Suppressor macrophage treated with lipopolysaccharide for 1 hour (primary cell): Measurements from ENCODE around the gene GRIK5.

Experiments used
- DNase-seq, 3 donors: peaks; one replicate each; pipeline ENCODE4 v3.0.0-alpha.2; 2020 to 2022

The GRIK5 gene

GRCh38 chr19:42075616-42076379 lies 5.8 kb upstream of the GRIK5 start, which contains the start of gene ZNF574:
TSS of gene ZNF574 (plus strand) at chr19:42076166. CDS start at chr19:42078607, 2,441 bp downstream.
- DNase-seq: peak; percentile 99 to 100 (median 100)

DNA sequence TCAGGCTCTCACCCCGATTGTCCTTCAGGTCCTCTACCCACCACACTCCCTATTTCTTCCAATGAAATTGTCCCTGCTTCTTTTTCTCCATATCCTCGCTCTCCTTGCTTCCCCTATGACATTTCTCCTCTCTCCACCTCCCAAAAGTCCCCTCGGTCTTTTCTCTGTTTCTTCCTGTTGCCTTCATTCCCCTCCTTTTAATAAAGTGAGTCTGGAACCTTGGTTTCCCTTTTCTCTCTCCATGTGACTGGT lies 5.3 kb upstream of the GRIK5 start:
- no peak for DNase-seq

- peak in 1 of 3 donors; percentile 61 for DNase-seq
Observed at GRCh38 chr19:42074513-42075363, 4.7 kb upstream of the GRIK5 start.

DNA sequence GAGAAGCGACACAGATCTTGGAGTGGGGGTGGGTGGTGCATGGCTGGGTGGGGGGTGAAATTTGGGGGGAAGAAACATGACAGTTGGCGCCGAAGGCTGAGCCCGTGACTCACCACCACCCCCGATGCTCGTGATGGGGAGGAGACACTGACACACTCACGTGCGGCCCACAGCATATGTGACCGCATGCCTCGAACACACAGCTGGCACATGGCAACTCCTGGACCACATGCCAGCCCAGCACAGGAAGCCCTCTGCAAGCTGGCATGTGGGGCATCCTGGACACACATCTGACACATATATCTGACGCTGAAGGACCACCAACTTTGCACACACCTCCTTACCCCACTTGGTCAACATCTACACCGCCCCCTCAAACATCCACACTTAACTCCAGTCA lies 1.2 kb upstream of the GRIK5 start:
- DNase-seq: no peak

DNA sequence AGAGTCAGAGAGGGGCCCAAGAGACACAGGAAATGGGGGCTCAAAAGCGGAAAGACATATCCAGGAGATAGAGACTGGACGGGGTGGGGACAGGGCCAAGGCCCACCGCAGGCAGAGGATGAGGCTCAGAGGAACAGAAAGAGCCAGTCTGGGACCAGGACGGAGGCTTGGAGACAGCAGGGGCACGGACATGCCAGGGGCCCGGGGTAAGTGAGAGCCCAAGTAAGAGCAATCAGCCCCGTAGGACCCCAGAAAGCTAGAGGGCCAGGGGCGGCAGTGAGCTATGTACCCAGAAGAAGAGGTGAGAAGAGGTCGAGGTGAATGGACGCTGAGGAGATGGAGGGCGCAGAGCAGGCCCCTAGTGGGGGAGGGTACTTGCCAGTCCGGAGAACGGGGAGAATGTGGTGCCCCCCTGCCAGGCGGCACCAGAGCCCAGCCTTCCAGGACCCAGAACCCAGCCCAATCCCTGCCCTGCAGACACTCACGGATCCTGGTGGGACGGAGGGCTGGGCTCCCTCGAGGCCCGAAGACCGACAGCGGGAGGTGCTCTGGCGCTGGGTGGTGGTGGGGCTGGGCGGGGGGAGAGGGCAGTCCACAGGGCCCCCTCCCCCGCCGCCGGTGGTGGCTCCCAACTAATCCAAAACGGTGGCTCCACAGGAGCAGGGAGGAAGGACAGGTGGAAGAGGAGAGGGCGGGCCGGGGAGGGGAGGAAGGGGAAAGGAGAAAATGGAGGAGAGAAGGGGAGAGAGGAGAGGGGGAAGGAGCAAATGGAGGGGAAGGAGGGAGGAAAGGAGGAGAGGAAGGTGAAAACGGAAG lies 1.0 kb downstream of the GRIK5 start:
- DNase-seq: no peak

DNA sequence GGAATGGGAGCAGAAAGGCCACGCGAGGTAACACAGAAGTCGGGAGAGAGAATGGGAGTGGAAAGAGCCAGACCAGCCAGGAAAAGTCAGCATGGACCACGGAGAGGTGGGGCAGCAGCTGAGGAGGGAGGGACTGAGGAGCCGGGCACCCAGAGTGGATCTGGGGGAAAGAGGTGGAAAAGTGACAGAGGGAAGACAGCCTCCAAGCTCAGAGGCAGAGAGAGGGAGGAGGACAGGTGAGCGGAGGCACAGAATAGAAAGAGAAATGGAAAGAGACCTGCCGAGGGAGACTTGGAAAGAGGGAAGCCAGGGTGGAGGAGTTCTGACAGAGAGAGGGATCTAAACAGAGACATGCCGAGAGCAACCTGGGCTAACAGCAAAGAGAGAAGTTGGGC lies 1.6 kb downstream of the GRIK5 start:
- no peak for DNase-seq

- DNase-seq: no peak
Observed at GRCh38 chr19:42067315-42067888, 2.6 kb downstream of the GRIK5 start.

- DNase-seq: peak in 1 of 3 donors; percentile 33
Observed at GRCh38 chr19:42066075-42066754, 3.8 kb downstream of the GRIK5 start.

GRCh38 chr19:42065511-42065910 lies 4.5 kb downstream of the GRIK5 start:
- no peak for DNase-seq

- no peak for DNase-seq
Observed at GRCh38 chr19:42065051-42065450, 5.0 kb downstream of the GRIK5 start.

GRCh38 chr19:42064432-42064831 lies 5.6 kb downstream of the GRIK5 start:
- DNase-seq: no peak

DNA sequence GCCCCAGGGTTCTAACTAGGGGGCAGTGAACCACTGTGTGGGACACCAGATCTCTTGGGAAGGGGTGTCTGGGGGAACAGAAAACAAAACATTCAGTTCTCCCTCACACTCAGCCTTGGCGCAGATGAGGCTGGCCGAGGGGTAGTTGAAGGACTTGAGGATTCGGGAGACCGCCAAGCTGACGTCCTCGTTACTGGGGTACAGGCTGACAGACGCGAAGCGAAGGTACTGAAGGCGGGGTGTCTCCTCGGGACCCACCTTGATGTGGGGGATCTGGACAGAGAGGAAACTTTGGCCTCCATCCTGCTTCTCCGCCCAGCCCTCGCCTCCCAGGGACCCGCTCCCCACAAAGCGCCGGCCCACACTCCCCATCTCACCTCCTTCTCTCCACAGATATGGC lies 7.6 kb downstream of the GRIK5 start:
- DNase-seq: no peak

- DNase-seq: no peak
Observed at GRCh38 chr19:42060117-42060516, 9.9 kb downstream of the GRIK5 start.

GRCh38 chr19:42059196-42059595 lies 10.8 kb downstream of the GRIK5 start:
- no peak for DNase-seq

DNA sequence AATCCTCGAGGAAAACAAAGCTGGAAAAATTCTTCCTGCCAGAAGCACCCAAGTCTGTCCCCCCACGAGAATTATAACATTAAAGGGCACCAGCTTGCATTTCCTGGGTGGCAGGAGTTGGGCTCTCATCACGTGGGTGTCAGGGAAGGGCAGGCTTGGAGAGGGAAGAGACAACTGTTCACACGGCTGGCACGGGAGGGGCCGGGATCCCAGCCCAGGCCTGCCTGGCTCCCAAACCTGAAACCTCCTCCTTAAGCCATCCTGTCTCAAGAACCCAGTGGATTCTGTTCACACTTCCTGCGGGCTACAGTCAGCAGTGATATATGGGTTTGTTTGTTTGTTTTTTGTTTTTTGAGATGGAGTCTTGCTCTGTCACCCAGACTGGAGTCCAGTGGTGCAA lies 12.2 kb downstream of the GRIK5 start:
- DNase-seq: no peak

DNA sequence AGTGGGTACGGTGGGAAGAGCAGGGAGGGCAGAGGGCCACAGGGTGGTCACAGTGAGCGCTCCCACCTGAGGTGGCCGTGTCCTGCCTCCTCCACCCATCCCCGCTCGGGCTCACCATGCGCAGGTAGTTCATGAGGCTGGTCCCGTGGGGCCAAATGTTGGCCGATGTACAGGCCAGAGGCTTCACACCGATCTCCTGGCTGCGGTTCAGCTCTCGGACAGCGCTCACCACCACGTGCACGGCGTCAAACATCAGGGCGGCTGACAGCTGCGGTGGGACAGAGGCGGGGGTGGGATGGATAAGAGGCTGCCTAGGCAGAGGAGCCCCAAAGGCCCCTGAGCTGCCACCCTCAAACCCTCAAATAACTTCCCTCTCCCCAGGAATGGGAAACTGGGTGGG lies 15.8 kb downstream of the GRIK5 start:
- no peak for DNase-seq

DNA sequence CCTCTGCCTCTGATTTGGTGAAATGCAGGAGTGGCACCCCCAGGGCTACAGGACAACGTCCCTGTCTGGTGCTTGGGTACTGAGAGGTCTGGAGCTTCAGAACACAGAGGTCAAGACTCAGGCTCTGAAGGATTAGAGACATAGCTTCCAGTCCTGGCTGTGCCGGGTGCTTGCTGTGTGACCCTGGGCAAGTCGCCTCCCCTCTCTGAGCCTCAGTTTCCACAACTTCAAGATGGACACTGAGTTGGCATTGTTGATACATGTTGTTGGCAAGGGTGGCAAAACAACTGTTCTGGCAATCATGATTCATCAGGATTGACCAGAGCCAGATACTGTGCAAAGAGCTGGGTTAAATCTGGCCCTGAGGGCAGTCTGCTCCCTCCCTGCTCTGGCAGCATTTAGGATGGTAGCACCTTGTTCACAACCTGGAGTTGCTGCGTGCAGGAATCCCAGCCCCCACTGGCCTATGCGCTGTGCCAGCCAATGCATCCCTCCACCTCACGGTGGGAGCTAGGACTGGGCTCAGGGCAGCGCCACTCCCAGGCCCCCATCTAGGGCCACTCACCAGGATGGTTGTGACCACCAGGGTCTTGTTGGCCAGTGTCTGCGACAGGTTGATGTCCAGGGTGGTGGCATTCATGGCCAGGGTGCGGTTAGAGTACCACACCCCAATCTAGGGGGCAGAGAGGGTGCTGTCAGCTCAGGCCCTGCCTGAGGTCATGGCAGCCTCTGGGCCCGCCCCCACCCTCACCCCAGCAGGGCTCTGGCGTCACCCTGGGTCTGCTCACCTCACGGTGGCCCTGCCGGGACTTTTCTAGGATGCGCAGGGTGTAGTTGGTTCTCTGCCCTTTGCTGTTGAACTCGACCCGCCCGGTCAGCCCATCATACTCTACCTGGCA lies 16.7 kb downstream of the GRIK5 start:
- no peak for DNase-seq

- no peak for DNase-seq
Observed at GRCh38 chr19:42052241-42052863, 17.7 kb downstream of the GRIK5 start.

- no peak for DNase-seq
Observed at GRCh38 chr19:42051166-42052115, 18.6 kb downstream of the GRIK5 start.

DNA sequence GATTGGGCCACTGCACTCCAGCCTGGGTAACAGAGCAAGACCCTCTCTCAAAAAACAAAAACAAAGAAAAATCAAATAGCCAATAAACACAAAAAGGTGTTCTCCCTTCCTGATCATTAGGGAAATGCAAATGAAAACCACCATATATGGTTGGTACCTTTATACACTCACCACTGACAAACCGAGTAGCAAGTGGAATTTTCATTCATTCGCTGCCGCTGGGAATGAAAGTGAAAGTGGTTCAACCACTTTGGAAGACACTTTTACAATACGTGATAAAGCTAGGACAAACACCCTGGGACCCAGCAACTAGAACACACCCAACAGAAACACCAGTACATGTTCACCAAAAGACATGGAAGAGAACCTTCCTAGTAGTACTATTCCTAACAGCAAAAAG lies 21.0 kb downstream of the GRIK5 start:
- DNase-seq: no peak
